Measurements from ENCODE around the gene NOD2.

Gene NOD2

DNA sequence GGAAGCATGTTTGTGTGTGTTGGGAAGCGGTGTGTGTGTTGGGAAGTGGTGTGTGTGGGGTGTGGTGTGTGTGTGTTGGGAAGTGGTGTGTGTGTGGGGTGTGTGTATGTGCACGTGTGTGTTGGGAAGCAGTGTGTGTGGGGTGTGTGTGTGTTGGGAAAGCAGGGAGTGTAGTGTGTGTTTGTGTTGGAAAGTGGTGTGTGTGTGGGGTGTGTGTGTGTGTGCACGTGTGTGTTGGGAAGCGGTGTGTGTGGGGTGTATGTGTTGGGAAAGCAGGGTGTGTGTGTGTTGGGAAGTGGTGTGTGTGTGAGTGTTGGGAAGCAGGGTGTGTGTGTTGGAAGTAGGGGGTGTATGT, 785 bp upstream of the NOD2 start:
- H3K4me3 ChIP-seq (ENCODE audit: low read depth, low read length) = no peak overlapping the region
- no peak for DNase-seq (ENCODE audit: low read depth)
- TF ChIP-seq, protein P1, sequence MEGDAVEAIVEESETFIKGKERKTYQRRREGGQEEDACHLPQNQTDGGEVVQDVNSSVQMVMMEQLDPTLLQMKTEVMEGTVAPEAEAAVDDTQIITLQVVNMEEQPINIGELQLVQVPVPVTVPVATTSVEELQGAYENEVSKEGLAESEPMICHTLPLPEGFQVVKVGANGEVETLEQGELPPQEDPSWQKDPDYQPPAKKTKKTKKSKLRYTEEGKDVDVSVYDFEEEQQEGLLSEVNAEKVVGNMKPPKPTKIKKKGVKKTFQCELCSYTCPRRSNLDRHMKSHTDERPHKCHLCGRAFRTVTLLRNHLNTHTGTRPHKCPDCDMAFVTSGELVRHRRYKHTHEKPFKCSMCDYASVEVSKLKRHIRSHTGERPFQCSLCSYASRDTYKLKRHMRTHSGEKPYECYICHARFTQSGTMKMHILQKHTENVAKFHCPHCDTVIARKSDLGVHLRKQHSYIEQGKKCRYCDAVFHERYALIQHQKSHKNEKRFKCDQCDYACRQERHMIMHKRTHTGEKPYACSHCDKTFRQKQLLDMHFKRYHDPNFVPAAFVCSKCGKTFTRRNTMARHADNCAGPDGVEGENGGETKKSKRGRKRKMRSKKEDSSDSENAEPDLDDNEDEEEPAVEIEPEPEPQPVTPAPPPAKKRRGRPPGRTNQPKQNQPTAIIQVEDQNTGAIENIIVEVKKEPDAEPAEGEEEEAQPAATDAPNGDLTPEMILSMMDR (IDR thresholded peaks at IDR 0.05; ENCODE audit: low read depth, low read length, missing control alignments) = no peak
- in situ Hi-C loops (cut with HindIII; ENCODE audit: low sequenced_read_pairs) = no loop called here

DNA sequence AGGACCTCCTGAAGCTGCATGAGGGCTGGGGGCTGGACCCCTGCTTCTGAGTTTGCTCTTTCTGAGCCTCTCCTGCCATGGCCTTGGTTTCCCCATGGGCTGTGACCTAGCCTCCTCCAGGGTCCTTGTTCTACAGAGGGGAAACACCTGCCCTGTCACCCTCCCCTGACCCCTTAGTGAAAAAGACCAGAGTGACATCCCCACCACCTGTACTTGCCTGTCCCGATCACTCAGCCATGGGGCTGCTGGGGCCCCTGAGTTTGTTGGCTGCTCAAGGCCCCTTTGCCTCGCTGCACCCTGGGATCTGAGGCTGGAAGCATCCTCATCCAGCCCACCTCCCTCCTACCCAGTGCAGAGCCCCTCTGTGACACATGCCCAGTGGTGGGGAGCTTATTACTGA, 800 bp downstream of the NOD2 start:
- in situ Hi-C loops (cut with HindIII; ENCODE audit: low sequenced_read_pairs) = no loop called here
- TF ChIP-seq, protein P1 (IDR thresholded peaks at IDR 0.05; ENCODE audit: low read depth, low read length, missing control alignments) = no peak
- no peak overlapping the region for H3K4me3 ChIP-seq (ENCODE audit: low read depth, low read length)
- DNase-seq (ENCODE audit: low read depth) = no peak

DNA sequence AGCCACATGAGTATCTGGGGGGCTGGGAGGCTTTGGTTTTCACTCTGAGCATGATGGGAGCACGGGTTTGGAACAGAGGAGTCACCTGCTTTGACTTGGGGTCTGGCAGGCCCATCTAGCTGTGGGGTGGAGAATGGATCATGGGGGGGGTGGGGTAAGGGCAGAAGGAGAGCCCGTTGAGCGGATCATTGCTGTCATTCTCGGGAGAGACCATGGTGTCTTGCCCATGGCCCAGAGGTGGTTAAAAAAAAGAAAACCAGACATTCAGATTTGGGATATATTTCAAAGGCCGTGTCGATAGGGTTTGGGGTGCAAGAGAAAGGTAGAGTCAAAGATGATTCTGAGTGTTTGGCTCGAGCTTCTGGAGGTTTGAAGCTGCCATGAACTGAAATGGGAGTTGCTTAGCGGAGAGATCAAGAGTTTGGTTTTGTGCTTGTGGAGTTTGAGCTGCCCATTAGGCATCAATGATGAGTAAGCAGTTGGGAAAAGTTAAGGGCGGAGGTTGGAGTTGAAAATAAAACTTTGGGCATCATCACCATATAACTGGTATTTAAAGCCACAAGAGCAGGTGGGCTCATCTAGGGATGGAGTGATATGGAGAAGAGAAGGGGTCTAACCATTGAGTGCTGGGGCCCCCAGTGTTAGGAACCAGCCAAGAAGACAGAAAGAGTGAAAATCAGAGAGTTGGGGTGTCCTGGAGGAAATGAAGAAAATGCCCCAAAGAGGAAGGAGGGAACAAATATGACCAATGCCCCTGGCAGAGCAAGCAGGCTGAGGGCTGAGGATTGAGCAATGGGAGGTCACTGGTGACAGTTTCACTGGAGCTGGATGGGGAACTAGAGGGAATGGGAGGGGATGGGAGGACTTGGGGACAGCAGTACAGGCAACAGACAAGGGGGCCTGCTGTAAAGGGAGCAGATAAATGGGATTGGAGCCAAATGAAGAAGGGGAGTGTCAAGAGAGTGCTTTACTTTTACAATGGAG, 1.9 kb downstream of the NOD2 start:
- in situ Hi-C loops (cut with HindIII; ENCODE audit: low sequenced_read_pairs) = no loop called here
- H3K4me3 ChIP-seq (ENCODE audit: low read depth, low read length) = no peak overlapping the region
- TF ChIP-seq, protein P1 (IDR thresholded peaks at IDR 0.05; ENCODE audit: low read depth, low read length, missing control alignments) = no peak
- DNase-seq (ENCODE audit: low read depth) = no peak

DNA sequence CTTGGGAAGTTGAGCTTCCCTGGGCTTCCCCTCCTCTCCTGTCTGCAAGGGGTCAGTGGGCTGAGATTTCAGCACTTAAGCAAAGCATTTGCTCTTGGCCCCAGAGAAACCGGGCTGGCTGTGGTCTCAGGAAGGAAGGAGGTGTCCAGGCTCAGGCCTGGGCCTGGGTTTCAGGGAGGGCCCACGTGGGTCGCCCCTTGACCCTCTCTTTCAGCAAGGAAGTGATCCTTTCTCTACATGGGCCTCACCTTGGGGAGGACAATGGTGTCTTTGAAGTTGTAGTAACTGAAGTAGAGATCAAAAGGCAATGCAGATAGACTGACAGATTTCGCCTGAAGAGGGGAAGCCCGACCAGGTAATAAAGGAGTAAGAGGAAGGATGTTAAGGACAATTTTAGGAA, 2.7 kb downstream of the NOD2 start:
- H3K4me3 ChIP-seq (ENCODE audit: low read depth, low read length) = no peak overlapping the region

DNA sequence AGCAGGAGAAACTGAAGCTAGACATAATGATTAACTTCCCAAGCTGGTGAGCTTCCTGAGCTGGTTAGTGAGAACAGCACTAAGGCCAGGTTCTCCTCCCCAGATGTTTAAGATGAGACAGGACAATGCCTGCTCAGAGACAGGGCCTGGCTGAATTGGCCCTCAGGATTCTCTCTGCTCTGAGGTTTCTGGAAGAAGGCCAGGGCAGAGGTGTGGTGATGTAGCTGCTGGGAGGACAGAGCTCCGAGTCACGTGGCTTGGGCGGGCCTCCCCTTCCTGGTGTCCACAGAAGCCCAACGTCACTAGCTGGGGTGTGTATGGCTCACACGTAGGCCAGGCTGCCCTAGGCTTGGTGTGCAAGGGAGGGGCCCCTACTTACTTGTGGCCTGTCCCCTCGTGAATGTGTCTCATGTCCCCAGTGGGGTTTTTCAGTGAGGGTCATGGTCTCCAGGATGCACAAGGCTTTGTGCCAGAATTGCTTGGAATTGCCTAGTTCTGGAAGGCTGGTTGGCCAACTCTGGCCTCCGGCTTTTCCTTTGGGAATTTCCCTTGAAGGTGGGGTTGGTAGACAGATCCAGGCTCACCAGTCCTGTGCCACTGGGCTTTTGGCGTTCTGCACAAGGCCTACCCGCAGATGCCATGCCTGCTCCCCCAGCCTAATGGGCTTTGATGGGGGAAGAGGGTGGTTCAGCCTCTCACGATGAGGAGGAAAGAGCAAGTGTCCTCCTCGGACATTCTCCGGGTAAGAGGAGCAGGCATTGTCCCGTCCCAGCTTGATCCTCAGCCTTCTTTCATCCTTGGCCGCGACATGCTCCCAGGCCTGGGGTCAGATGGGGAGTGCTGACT, 3.4 kb downstream of the NOD2 start:
- H3K4me3 ChIP-seq (ENCODE audit: low read depth, low read length) = no peak overlapping the region
- DNase-seq (ENCODE audit: low read depth) = no peak
- TF ChIP-seq, protein P1 (IDR thresholded peaks at IDR 0.05; ENCODE audit: low read depth, low read length, missing control alignments) = no peak
- in situ Hi-C loops (cut with HindIII; ENCODE audit: low sequenced_read_pairs) = no loop called here

More for the DNA sequence above, 2.7 kb downstream of the NOD2 start:
- no peak for DNase-seq (ENCODE audit: low read depth)
- TF ChIP-seq, protein P1 (IDR thresholded peaks at IDR 0.05; ENCODE audit: low read depth, low read length, missing control alignments) = no peak
- in situ Hi-C loops (cut with HindIII; ENCODE audit: low sequenced_read_pairs) = no loop called here

DNA sequence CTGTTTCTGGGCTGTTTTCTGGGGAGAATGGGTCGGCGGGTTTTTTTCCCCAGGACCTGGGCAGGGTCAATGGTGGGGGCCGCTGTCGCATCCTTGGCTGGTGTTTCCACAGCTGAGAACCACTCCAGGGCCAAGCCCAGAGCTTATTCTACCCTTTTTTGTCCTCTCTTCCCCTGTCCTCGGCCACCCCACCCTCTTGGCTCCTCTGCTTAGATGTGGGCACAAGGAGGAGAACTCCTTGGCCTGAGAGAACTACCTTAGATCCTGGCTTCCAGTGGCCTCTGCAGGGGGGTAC, 4.0 kb downstream of the NOD2 start:
- DNase-seq (ENCODE audit: low read depth) = no peak
- in situ Hi-C loops (cut with HindIII; ENCODE audit: low sequenced_read_pairs) = no loop called here
- TF ChIP-seq, protein P1 (IDR thresholded peaks at IDR 0.05; ENCODE audit: low read depth, low read length, missing control alignments) = no peak
- no peak overlapping the region for H3K4me3 ChIP-seq (ENCODE audit: low read depth, low read length)
